HL-60 (cell line): Measurements from ENCODE around the gene ITIH6.

ENCODE experiments used
- CTCF ChIP-seq: IDR thresholded peaks from one replicate; pipeline ENCODE4 v1.5.1; 2011; ENCODE audit warnings: low read length, control low read depth, inconsistent platforms; ENCODE audit not compliant: insufficient read depth
- GABPA ChIP-seq: IDR thresholded peaks from 2 replicates; pipeline ENCODE4 v1.6.1; 2012; ENCODE audit warnings: low read depth
- POLR2AphosphoS5 ChIP-seq: IDR thresholded peaks from 2 replicates; pipeline ENCODE4 v1.6.1; 2012; ENCODE audit warnings: low read depth
- TF ChIP-seq, protein P1 (sequence below): IDR thresholded peaks from 2 replicates; pipeline ENCODE4 v1.6.1; 2012; ENCODE audit warnings: low read depth; ENCODE audit not compliant: insufficient replicate concordance

GRCh38 chrX:54799046-54799445 lies 991 bp upstream of the ITIH6 start:
- TF ChIP-seq CTCF = no peak
- TF ChIP-seq, protein P1, sequence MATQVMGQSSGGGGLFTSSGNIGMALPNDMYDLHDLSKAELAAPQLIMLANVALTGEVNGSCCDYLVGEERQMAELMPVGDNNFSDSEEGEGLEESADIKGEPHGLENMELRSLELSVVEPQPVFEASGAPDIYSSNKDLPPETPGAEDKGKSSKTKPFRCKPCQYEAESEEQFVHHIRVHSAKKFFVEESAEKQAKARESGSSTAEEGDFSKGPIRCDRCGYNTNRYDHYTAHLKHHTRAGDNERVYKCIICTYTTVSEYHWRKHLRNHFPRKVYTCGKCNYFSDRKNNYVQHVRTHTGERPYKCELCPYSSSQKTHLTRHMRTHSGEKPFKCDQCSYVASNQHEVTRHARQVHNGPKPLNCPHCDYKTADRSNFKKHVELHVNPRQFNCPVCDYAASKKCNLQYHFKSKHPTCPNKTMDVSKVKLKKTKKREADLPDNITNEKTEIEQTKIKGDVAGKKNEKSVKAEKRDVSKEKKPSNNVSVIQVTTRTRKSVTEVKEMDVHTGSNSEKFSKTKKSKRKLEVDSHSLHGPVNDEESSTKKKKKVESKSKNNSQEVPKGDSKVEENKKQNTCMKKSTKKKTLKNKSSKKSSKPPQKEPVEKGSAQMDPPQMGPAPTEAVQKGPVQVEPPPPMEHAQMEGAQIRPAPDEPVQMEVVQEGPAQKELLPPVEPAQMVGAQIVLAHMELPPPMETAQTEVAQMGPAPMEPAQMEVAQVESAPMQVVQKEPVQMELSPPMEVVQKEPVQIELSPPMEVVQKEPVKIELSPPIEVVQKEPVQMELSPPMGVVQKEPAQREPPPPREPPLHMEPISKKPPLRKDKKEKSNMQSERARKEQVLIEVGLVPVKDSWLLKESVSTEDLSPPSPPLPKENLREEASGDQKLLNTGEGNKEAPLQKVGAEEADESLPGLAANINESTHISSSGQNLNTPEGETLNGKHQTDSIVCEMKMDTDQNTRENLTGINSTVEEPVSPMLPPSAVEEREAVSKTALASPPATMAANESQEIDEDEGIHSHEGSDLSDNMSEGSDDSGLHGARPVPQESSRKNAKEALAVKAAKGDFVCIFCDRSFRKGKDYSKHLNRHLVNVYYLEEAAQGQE = no peak
- no peak for TF ChIP-seq POLR2AphosphoS5
- TF ChIP-seq GABPA = no peak
